OCI-LY7 (cell line): ENCODE data around the gene SCYGR1.

ENCODE experiments used
- EZH2phosphoT487 ChIP-seq: fragments of 200-600 bp; sonication (generic); IDR thresholded peaks from 2 replicates; pipeline ENCODE4 v1.6.1; 2018; ENCODE audit warnings: low read depth, borderline replicate concordance, mild to moderate bottlenecking, mixed run types, antibody characterized with exemption, low read length, moderate library complexity, mixed read lengths
- TF ChIP-seq, protein P1 (sequence below): fragments of 200-600 bp; sonication (generic); conservative IDR thresholded peaks from 2 replicates; pipeline ENCODE4 v1.5.1; 2014; ENCODE audit warnings: mild to moderate bottlenecking, antibody characterized with exemption, low read length, moderate library complexity, mixed read lengths

DNA sequence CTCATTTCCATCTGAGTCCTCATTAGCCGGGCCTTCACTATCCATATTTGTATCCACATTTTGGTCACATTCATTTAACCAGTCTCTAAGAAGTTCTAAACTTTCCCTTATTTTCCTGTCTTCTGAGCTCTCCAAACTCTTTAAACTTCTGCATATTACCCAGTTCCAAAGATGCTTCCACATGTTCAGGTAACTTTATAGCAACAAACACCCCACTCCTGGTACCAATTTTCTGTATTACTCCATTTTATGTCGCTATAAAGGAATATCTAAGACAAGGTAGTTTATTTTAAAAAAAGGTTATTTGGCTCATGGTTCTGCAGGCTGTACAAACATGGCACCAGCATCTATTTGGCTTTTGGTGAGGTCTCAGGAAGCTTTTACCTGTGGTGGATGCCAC is 45.4 kb upstream of the SCYGR1 start:
- TF ChIP-seq, protein P1, sequence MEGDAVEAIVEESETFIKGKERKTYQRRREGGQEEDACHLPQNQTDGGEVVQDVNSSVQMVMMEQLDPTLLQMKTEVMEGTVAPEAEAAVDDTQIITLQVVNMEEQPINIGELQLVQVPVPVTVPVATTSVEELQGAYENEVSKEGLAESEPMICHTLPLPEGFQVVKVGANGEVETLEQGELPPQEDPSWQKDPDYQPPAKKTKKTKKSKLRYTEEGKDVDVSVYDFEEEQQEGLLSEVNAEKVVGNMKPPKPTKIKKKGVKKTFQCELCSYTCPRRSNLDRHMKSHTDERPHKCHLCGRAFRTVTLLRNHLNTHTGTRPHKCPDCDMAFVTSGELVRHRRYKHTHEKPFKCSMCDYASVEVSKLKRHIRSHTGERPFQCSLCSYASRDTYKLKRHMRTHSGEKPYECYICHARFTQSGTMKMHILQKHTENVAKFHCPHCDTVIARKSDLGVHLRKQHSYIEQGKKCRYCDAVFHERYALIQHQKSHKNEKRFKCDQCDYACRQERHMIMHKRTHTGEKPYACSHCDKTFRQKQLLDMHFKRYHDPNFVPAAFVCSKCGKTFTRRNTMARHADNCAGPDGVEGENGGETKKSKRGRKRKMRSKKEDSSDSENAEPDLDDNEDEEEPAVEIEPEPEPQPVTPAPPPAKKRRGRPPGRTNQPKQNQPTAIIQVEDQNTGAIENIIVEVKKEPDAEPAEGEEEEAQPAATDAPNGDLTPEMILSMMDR = no peak
- no peak for TF ChIP-seq EZH2phosphoT487
